RPMI8226 (cell line): ENCODE results near the gene VRK1.

Experiments
- DNase-seq: peaks from one replicate; pipeline ENCODE4 v3.0.0-alpha.2; 2015

The VRK1 gene

GRCh38 chr14:96928779-96929380 is 131.7 kb downstream of the VRK1 start:
- no peak for DNase-seq

- DNase-seq, result no peak
Measured at GRCh38 chr14:96929950-96930349, 132.8 kb downstream of the VRK1 start.

- DNase-seq, result no peak
Measured at GRCh38 chr14:96930526-96930925, 133.3 kb downstream of the VRK1 start.
